Measurements from ENCODE around the gene EML2.

The EML2 gene

GRCh38 chr19:45641274-45642105 lies 2.3 kb upstream of the EML2 start (continued):
- TF ChIP-seq ZNF175 (tag by site-specific recombination; IDR thresholded peaks at IDR 0.05) = no peak
- no peak for TF ChIP-seq ZNF521 (tag by site-specific recombination; IDR thresholded peaks at IDR 0.05)
- TF ChIP-seq ZNF391 (tag by site-specific recombination; IDR thresholded peaks at IDR 0.05; ENCODE audit: borderline replicate concordance, low read depth) = no peak
- TF ChIP-seq ZNF280D (tag by site-specific recombination; IDR thresholded peaks at IDR 0.05) = no peak
- TF ChIP-seq EGR2 (tag by site-specific recombination; IDR thresholded peaks at IDR 0.05; ENCODE audit: low read depth) = no peak
- TF ChIP-seq ZBTB20 (tag by site-specific recombination; IDR thresholded peaks at IDR 0.05) = peak; percentile 34; the same call in 1 of the 2 replicates
- TF ChIP-seq ZNF394 (tag by site-specific recombination; IDR thresholded peaks at IDR 0.05; ENCODE audit: borderline replicate concordance) = no peak
- TF ChIP-seq ZNF692 (tag by site-specific recombination; IDR thresholded peaks at IDR 0.05) = peak; percentile 99
- no peak for TF ChIP-seq ZNF785 (tag by site-specific recombination; IDR thresholded peaks at IDR 0.05)
- no peak for TF ChIP-seq GLI2 (tag by site-specific recombination; IDR thresholded peaks at IDR 0.05; ENCODE audit: borderline replicate concordance, low read depth)
- TF ChIP-seq ZNF2 (tag by site-specific recombination; IDR thresholded peaks at IDR 0.05) = peak; percentile 48
- TF ChIP-seq SP2 (tag by site-specific recombination; IDR thresholded peaks at IDR 0.05) = peak; percentile 51; the same call in 1 of the 2 replicates
- TF ChIP-seq ZBTB11 (tag by site-specific recombination; conservative IDR thresholded peaks at IDR 0.05; ENCODE audit: low read depth) = peak; percentile 97
- TF ChIP-seq ZNF529 (tag by site-specific recombination; IDR thresholded peaks at IDR 0.05; ENCODE audit: insufficient replicate concordance) = no peak
- no peak for TF ChIP-seq ZNF350 (tag by site-specific recombination; IDR thresholded peaks at IDR 0.05)
- TF ChIP-seq ZNF600 (tag by site-specific recombination; IDR thresholded peaks at IDR 0.05) = no peak
- no peak for TF ChIP-seq HIC1 (tag by site-specific recombination; IDR thresholded peaks at IDR 0.05)
- no peak for TF ChIP-seq ZNF629 (tag by site-specific recombination; IDR thresholded peaks at IDR 0.05)
- no peak for TF ChIP-seq ZNF155 (tag by site-specific recombination; IDR thresholded peaks at IDR 0.05)
- no peak for TF ChIP-seq SALL2 (tag by site-specific recombination; IDR thresholded peaks at IDR 0.05; ENCODE audit: borderline replicate concordance)
- TF ChIP-seq ZNF26 (tag by site-specific recombination; IDR thresholded peaks at IDR 0.05) = no peak
- TF ChIP-seq ZNF658 (tag by site-specific recombination; IDR thresholded peaks at IDR 0.05) = no peak
- no peak for TF ChIP-seq RBAK (tag by site-specific recombination; IDR thresholded peaks at IDR 0.05)
- TF ChIP-seq ZNF488 (tag by site-specific recombination; IDR thresholded peaks at IDR 0.05) = no peak
- TF ChIP-seq ZNF169 (tag by site-specific recombination; IDR thresholded peaks at IDR 0.05) = no peak
- TF ChIP-seq ZNF558 (tag by site-specific recombination; IDR thresholded peaks at IDR 0.05) = no peak
- TF ChIP-seq ZNF335 (tag by site-specific recombination; conservative IDR thresholded peaks at IDR 0.05) = peak; percentile 96
